Brain microvascular endothelial cell (primary cell): ENCODE data around the gene GDPD5.

Experiments used
- DNase-seq: peaks from one replicate; pipeline ENCODE4 v3.0.0-alpha.2; 2020
- H3K27ac ChIP-seq: fragments of 250-450 bp; sonication (Bioruptor Pico); 2 replicates; pipeline ENCODE4 v1.5.1; 2020; ENCODE audit warnings: mild to moderate bottlenecking, moderate library complexity
- H3K27me3 ChIP-seq: fragments of 250-450 bp; sonication (Bioruptor Pico); replicated peaks from 2 replicates; pipeline ENCODE4 v1.5.1; 2020; ENCODE audit warnings: mild to moderate bottlenecking
- H3K36me3 ChIP-seq: fragments of 250-450 bp; sonication (Bioruptor Pico); replicated peaks from 2 replicates; pipeline ENCODE4 v1.5.1; 2020; ENCODE audit warnings: mild to moderate bottlenecking
- H3K4me3 ChIP-seq: 2 replicates; pipeline ENCODE4 v1.5.1; 2011; ENCODE audit warnings: low read depth, mild to moderate bottlenecking, control low read depth, low read length, moderate library complexity
- CTCF ChIP-seq: IDR thresholded peaks from 2 replicates; pipeline ENCODE4 v1.5.1; 2011; ENCODE audit warnings: low read depth, mild to moderate bottlenecking, moderate library complexity, low read length, control low read depth, inconsistent platforms; ENCODE audit errors: missing control alignments
- in situ Hi-C: cut with HindIII; loops from 2 replicates; pipeline ENCODE4 v1.10.0; 2017; ENCODE audit warnings: low sequenced_read_pairs, low pct_ligation_motif_present

Gene GDPD5

GRCh38 chr11:75547617-75548058 lies 21.9 kb upstream of the GDPD5 start:
- peak; percentile 89 for TF ChIP-seq CTCF
- H3K4me3 ChIP-seq = no peak overlapping the region
- no peaks in the 10 kb centered on the region for H3K27me3 ChIP-seq
- in situ Hi-C loops = no loop called here
- DNase-seq = no peak
- no peaks in the 10 kb centered on the region for H3K36me3 ChIP-seq
- no peak overlapping the region for H3K27ac ChIP-seq

GRCh38 chr11:75547177-75547576 lies 21.4 kb upstream of the GDPD5 start:
- H3K36me3 ChIP-seq = no peaks in the 10 kb centered on the region
- in situ Hi-C loops = no loop called here
- no peaks in the 10 kb centered on the region for H3K27me3 ChIP-seq
- DNase-seq = no peak
- TF ChIP-seq CTCF = no peak
- no peak overlapping the region for H3K27ac ChIP-seq
- H3K4me3 ChIP-seq = no peak overlapping the region

GRCh38 chr11:75543806-75544205 lies 18.1 kb upstream of the GDPD5 start:
- Histone ChIP-seq H3K27me3 (no peaks in the 10 kb centered on the region), H3K36me3 (no peaks in the 10 kb centered on the region), H3K4me3 (no peak overlapping the region), H3K27ac (no peak overlapping the region)
- no peak for TF ChIP-seq CTCF
- no peak for DNase-seq
- in situ Hi-C loops = no loop called here

- no peak overlapping the region for H3K4me3 ChIP-seq
- H3K27ac ChIP-seq = no peak overlapping the region
- in situ Hi-C loops = no loop called here
- no peak for TF ChIP-seq CTCF
- no peak for DNase-seq
- no peaks in the 10 kb centered on the region for H3K27me3 ChIP-seq
- H3K36me3 ChIP-seq = no peaks in the 10 kb centered on the region
Measured at GRCh38 chr11:75542088-75542438, 16.3 kb upstream of the GDPD5 start.

- Histone ChIP-seq H3K27ac (no peak overlapping the region), H3K4me3 (no peak overlapping the region), H3K27me3 (no peaks in the 10 kb centered on the region), H3K36me3 (no peaks in the 10 kb centered on the region)
- in situ Hi-C loops = no loop called here
- TF ChIP-seq CTCF = no peak
- no peak for DNase-seq
Measured at GRCh38 chr11:75541193-75542087, 15.7 kb upstream of the GDPD5 start.
